Heart left ventricle (tissue), 13 donors: ENCODE results near the gene EIF1AX.

ENCODE experiments used
- POLR2A ChIP-seq, 2 donors: fragments of 450-650 bp; IDR thresholded peaks; one replicate each; pipeline ENCODE4 v1.6.1; 2017; ENCODE audit warnings: antibody characterized with exemption in 2 of 2, mild to moderate bottlenecking in 2 of 2, moderate library complexity in 2 of 2
- TF ChIP-seq, protein P1 (sequence below), 12 donors: fragments of 200-600 bp; sonication (generic) in 4 of 12; IDR thresholded peaks; one replicate each; pipeline versions ENCODE4 v1.5.0 to v1.8.0; 2018 to 2022; ENCODE audit warnings: antibody characterized with exemption in 12 of 12, mild to moderate bottlenecking in 5 of 12
- donor health status: ischemic (EF 13 %, LVEDD 7.1; RV severe dilation, severe dysfunction).
- donor health status: DM: no; HTN: yes; CAD: no.
- donor health status: DM: no; HTN: no; CAD: no.
- donor health status: ischemic (EF 25% LVEDD 6.9; RV normal size, moderate dysfunction).
- donor health status: ischemic (EF 25% LVEDD 5.7; RV mildly dilated, moderate dysfunction).
- donor health status: ischemic (EF 35%, LVEDD 5.7; RV mildly dilated, moderate dysfunction).
- donor health status: nonischemic (EF 11% LVEDD 7.7; RV severe dilation, severe dysfunction).
- donor health status: DM: yes; HTN: yes; CAD: no.
- donor health status: PGD.
- donor health status: ischemic (EF 29% LVEDD 5.4; RV normal size, mild dysfunction).
- donor health status: nonischemic (EF 23%, LVEDD 6.1; RV moderate dilation, normal function).

DNA sequence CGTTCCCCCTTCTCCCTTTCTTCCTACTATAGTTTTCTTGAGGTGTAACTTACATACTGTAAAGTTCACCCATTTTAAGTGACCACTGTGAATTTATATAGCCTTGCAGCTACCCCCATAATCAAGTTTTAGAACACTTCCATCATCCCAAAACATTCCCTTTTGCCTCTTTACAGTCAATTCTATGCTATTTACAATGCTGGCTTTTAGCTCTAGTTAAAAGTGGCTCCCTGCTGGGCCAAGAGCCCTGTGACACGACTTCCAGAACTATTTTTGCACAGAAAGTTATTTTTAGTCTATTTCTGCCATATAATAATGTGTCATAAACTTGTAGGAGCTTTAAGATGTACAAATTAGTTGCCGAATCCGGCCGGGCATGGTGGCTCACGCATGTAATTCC lies 51.8 kb downstream of the EIF1AX start:
- TF ChIP-seq, protein P1, sequence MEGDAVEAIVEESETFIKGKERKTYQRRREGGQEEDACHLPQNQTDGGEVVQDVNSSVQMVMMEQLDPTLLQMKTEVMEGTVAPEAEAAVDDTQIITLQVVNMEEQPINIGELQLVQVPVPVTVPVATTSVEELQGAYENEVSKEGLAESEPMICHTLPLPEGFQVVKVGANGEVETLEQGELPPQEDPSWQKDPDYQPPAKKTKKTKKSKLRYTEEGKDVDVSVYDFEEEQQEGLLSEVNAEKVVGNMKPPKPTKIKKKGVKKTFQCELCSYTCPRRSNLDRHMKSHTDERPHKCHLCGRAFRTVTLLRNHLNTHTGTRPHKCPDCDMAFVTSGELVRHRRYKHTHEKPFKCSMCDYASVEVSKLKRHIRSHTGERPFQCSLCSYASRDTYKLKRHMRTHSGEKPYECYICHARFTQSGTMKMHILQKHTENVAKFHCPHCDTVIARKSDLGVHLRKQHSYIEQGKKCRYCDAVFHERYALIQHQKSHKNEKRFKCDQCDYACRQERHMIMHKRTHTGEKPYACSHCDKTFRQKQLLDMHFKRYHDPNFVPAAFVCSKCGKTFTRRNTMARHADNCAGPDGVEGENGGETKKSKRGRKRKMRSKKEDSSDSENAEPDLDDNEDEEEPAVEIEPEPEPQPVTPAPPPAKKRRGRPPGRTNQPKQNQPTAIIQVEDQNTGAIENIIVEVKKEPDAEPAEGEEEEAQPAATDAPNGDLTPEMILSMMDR (IDR thresholded peaks at IDR 0.05): no peak
- no peak for TF ChIP-seq POLR2A (IDR thresholded peaks at IDR 0.05)
